GM10847 (cell line): ENCODE measurements around the gene OR2S2.

Experiments
- POLR2A ChIP-seq: IDR thresholded peaks from 2 replicates; pipeline ENCODE4 v1.6.1; 2011; ENCODE audit not compliant: insufficient read length; ENCODE audit errors: extremely low read depth

Gene OR2S2

DNA sequence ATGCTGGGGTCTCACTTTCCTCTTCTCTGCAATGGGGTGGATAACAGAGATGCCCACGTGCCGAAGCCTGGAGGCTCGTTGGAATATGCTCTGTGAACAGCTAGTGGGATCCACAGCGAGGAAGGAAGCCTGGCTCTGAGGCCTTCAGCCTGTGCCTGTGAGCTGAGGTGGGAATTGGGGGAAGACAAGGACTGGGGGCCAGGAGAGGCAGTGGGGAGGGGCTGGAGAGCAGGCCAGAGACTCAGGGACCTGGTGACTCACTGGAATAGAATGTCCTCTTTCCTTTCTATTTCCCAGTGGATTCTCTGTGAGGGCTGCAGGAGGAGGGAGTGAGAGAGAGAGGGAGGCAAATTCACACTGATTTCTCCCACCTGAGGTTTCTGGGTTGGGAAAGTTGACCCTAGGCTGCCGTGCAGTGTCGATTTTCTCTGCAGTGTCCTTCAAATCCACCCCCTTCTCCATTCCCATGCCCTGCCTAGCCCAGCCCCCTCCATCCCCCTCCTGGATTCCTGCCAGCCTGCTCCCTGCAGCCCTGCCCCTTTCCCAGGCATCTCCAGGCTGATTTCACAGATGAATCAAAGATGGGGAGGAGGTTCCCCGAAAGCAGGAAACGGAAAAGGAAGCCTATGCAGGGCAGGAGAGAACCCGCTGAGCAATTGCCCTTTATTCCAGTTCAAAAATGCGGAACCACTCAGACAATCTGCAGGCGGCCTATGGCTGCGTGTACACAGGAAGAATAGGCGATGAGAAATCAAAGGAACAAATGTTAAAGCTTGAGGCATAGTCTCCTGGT is 50.0 kb downstream of the OR2S2 start:
- TF ChIP-seq POLR2A = no peak
